Astrocyte of the cerebellum (primary cell): ENCODE measurements around the gene GSTO1.

Experiments
- DNase-seq: peaks from one replicate; pipeline ENCODE4 v3.0.0-alpha.2; 2011; ENCODE audit warnings: low read depth
- H3K4me3 ChIP-seq: 2 replicates; pipeline ENCODE4 v1.5.1; 2011; ENCODE audit warnings: mild to moderate bottlenecking, low read depth, low read length, moderate library complexity
- CTCF ChIP-seq: IDR thresholded peaks from 2 replicates; pipeline ENCODE4 v1.5.1; 2012; ENCODE audit warnings: low read length, low read depth, moderate library complexity, mild to moderate bottlenecking; ENCODE audit errors: missing control alignments
- in situ Hi-C: cut with HindIII; loops from 2 replicates; pipeline ENCODE4 v1.10.0; 2017; ENCODE audit warnings: low sequenced_read_pairs

GSTO1 gene

DNA sequence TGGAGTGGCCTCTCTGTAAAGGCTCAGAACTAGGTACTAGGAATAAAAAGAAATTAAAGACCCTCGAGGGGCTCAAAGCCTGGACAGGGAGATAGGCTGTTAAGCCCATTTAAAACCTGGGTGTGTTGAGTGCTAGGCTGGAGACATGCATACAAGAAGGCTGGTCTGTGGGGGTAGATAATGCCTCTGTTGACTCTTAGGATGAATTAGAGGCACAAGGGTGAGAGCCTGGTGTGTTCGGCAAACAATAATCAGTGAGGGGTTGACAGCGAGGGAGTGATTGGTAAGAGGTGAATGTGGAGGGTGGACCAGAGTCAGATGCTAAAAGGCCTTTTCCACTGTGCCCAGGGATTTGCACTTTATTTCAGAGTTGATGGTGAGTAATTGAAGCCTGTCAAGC, 27.0 kb downstream of the GSTO1 start:
- no peak for DNase-seq
- in situ Hi-C loops: no loop called here
- no peak overlapping the region for H3K4me3 ChIP-seq
- TF ChIP-seq CTCF: no peak

DNA sequence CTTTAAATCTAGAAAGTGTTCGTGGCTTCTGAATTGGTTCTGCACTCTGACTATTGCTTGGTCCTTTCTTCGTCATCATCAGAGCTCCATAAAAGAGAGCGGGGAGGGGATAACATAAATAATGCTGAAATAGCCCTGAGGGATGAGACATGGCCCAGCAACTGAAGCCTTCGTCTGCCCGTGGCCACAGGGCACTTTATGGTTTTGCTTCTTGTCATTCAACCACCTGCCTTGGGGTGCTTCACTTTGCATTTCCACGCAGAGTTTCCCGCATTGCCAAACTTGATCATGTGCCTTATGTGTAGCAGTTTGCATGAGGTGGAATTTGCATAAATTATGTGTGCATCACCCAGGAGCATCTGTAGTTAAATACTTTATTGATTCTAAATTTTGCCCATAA, 30.2 kb downstream of the GSTO1 start:
- TF ChIP-seq CTCF: no peak
- DNase-seq: no peak
- in situ Hi-C loops: no loop called here
- no peak overlapping the region for H3K4me3 ChIP-seq

DNA sequence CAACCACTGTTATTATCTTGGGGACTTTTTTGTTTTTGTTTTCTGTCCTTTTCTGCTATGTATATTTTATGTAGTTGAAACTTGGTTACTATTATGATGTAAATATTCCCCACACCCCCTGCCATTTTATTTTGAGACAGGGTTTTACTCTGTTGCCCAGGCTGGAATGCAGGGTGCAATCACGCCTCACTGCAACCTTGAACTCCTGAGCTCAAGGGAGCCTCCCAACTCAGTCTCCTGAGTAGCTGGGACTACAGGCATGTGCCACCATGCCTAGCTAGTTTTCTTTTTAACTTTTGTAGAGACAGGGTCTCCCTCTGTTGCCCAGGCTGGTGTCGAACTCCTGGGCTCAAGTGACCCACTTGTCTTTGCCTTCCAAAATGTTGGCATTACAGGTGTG, 32.2 kb downstream of the GSTO1 start:
- no peak for DNase-seq
- no peak for TF ChIP-seq CTCF
- in situ Hi-C loops: no loop called here
- H3K4me3 ChIP-seq: no peak overlapping the region

DNA sequence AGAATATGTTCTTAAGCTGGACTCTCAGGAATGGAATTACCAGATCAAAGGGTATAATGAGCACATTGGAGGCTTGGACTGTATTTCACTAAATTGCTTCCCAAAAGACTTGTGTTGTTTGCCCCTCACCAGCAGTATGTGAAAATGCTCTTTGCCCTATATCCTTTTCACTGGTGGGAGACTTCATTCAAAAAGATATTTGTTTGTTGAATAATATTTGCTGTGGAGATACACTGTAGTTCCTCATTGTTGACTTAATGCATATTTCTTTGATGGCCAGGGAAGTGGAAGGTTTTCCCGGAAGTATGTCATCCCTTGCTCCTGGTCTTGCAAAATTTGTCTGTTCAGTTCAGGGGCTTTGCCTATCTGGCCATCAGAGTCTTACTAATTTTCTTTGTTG, 33.7 kb downstream of the GSTO1 start:
- H3K4me3 ChIP-seq: no peak overlapping the region
- no peak for DNase-seq
- in situ Hi-C loops: no loop called here
- no peak for TF ChIP-seq CTCF

- TF ChIP-seq CTCF: peak; percentile 100
- in situ Hi-C loops: no loop called here
- no peak overlapping the region for H3K4me3 ChIP-seq
- DNase-seq: peak; percentile 70
Measured at GRCh38 chr10:104291439-104291951, 36.8 kb downstream of the GSTO1 start.

GRCh38 chr10:104293011-104293410, 38.3 kb downstream of the GSTO1 start:
- in situ Hi-C loops: no loop called here
- no peak overlapping the region for H3K4me3 ChIP-seq
- no peak for DNase-seq
- TF ChIP-seq CTCF: no peak
